ENCODE data around the gene COL18A1. TPM values are rescaled to one million over a fixed set of nuclear protein-coding genes. Genes with fewer than 3 reads are reported as not detected.
"Not testable (repeated sequence)": the region's sequence is repeated elsewhere in the genome, so short reads cannot be mapped to it uniquely, and the experiment has no call there.

The COL18A1 gene
- total RNA-seq, 4 donors from 2014 or later = 18.6 to 85.0 (median 33.0) TPM

- TF ChIP-seq CTCF (IDR thresholded peaks at IDR 0.05) (no peak), POLR2A (IDR thresholded peaks at IDR 0.05) (no peak)
- peak overlapping the region in 2 of 4 donors; percentile 39 to 48 for H3K27ac ChIP-seq
- peaks cover 0 to 21% (median 0%) of the 10 kb centered on the region in 4 donors for H3K4me1 ChIP-seq
Observed at GRCh38 chr21:45366476-45366875, 38.5 kb upstream of the COL18A1 start.

GRCh38 chr21:45366931-45367401, 38.0 kb upstream of the COL18A1 start:
- Histone ChIP-seq H3K9me3 (no peaks in the 10 kb centered on the region), H3K4me1 (peaks cover 0 to 21% (median 0%) of the 10 kb centered on the region in 4 donors), H3K36me3 (no peaks in the 10 kb centered on the region), H3K4me3 (no peak overlapping the region), H3K27me3 (no peaks in the 10 kb centered on the region), H3K27ac (peak overlapping the region in 3 of 4 donors; percentile 17 to 65 (median 39))
- TF ChIP-seq POLR2A (IDR thresholded peaks at IDR 0.05) = no peak
- DNase-seq = peak in 2 of 3 donors; percentile 60 to 66

More at GRCh38 chr21:45366476-45366875, 38.5 kb upstream of the COL18A1 start:
- no peak for DNase-seq
- Histone ChIP-seq H3K27me3 (no peaks in the 10 kb centered on the region), H3K36me3 (no peaks in the 10 kb centered on the region), H3K9me3 (no peaks in the 10 kb centered on the region), H3K4me3 (no peak overlapping the region)

GRCh38 chr21:45367402-45368351, 37.3 kb upstream of the COL18A1 start:
- H3K36me3 ChIP-seq = no peaks in the 10 kb centered on the region
- DNase-seq = no peak
- peak overlapping the region in 3 of 4 donors; percentile 1 to 65 (median 17) for H3K27ac ChIP-seq
- H3K4me3 ChIP-seq = no peak overlapping the region
- no peak for TF ChIP-seq CTCF (IDR thresholded peaks at IDR 0.05)
- TF ChIP-seq POLR2A (IDR thresholded peaks at IDR 0.05) = no peak
- peaks cover 0 to 21% (median 0%) of the 10 kb centered on the region in 4 donors for H3K4me1 ChIP-seq
- H3K27me3 ChIP-seq = no peaks in the 10 kb centered on the region
- no peaks in the 10 kb centered on the region for H3K9me3 ChIP-seq

- H3K9me3 ChIP-seq, H3K27me3 ChIP-seq, H3K27ac ChIP-seq, H3K36me3 ChIP-seq, DNase-seq, H3K4me3 ChIP-seq: not testable (repeated sequence)
- H3K4me1 ChIP-seq = peaks cover 0 to 17% (median 0%) of the 10 kb centered on the region in 4 donors
Observed at GRCh38 chr21:45369018-45369417, 35.9 kb upstream of the COL18A1 start.

- no peak for DNase-seq
- Histone ChIP-seq H3K27ac (no peak overlapping the region), H3K27me3 (no peaks in the 10 kb centered on the region), H3K36me3 (no peaks in the 10 kb centered on the region), H3K4me1 (peaks cover 0 to 3% (median 0%) of the 10 kb centered on the region in 4 donors), H3K4me3 (no peak overlapping the region), H3K9me3 (no peaks in the 10 kb centered on the region)
- no peak for TF ChIP-seq POLR2A (IDR thresholded peaks at IDR 0.05)
- TF ChIP-seq CTCF (IDR thresholded peaks at IDR 0.05) = no peak
Observed at GRCh38 chr21:45370575-45370974, 34.4 kb upstream of the COL18A1 start.

GRCh38 chr21:45371081-45371480, 33.9 kb upstream of the COL18A1 start:
- H3K9me3 ChIP-seq = no peaks in the 10 kb centered on the region
- TF ChIP-seq POLR2A (IDR thresholded peaks at IDR 0.05) (no peak), CTCF (IDR thresholded peaks at IDR 0.05) (no peak)
- H3K27me3 ChIP-seq = no peaks in the 10 kb centered on the region
- H3K36me3 ChIP-seq = no peaks in the 10 kb centered on the region
- H3K27ac ChIP-seq = no peak overlapping the region
- H3K4me3 ChIP-seq = no peak overlapping the region
- DNase-seq = no peak
- no peaks in the 10 kb centered on the region for H3K4me1 ChIP-seq
